Vagina (tissue), 2 donors: Measurements from ENCODE around the gene DVL1. TPM values are rescaled to one million over a fixed set of nuclear protein-coding genes. Genes with fewer than 3 reads are reported as not detected.

Experiments
- DNase-seq, 2 donors: peaks; one replicate each; pipeline ENCODE4 v3.0.0-alpha.2; 2017; ENCODE audit errors: extremely low spot score in 2 of 2
- H3K27ac ChIP-seq: fragments of 200-600 bp; sonication (generic); one replicate; pipeline ENCODE4 v1.5.1; 2019
- H3K27me3 ChIP-seq: fragments of 200-600 bp; sonication (generic); one replicate; pipeline ENCODE4 v1.5.1; 2019
- H3K36me3 ChIP-seq, 2 donors: fragments of 200-600 bp; sonication (generic); one replicate each; pipeline ENCODE4 v1.5.1; 2017 to 2019
- H3K4me1 ChIP-seq: fragments of 200-600 bp; sonication (generic); one replicate; pipeline ENCODE4 v1.5.1; 2019
- H3K4me3 ChIP-seq, 2 donors: fragments of 200-600 bp; sonication (generic); 1 replicate in 1 of 2; 2 replicates in 1 of 2; pipeline ENCODE4 v1.5.1; 2016 to 2019
- H3K9me3 ChIP-seq: fragments of 200-600 bp; sonication (generic); one replicate; pipeline ENCODE4 v1.5.1; 2019
- POLR2A ChIP-seq, 2 donors: fragments of 450-650 bp; IDR thresholded peaks; one replicate each; pipeline ENCODE4 v1.6.1; 2017; ENCODE audit warnings: antibody characterized with exemption in 2 of 2, mild to moderate bottlenecking in 2 of 2, moderate library complexity in 2 of 2
- POLR2AphosphoS5 ChIP-seq, 2 donors: sonication (generic); formaldehyde crosslinking; IDR thresholded peaks; one replicate each; pipeline ENCODE4 v1.9.0; 2017; ENCODE audit warnings: antibody characterized with exemption in 2 of 2, mild to moderate bottlenecking in 2 of 2, low read depth in 1 of 2; ENCODE audit not compliant: insufficient read depth in 1 of 2
- intact Hi-C: fragments of 100-400 bp; cut with DNase I; formaldehyde crosslinking; loops from one replicate; pipeline ENCODE4 v1.15.1; 2023
- total RNA-seq: library from RNA; depleted of rRNA; stranded (reverse); fragments of >200 nt; gene quantifications from one replicate; pipeline ENCODE4 v1.2.3, GENCODE V29; 2016
- TF ChIP-seq, protein P1 (sequence below), 3 experiments: fragments of 450-650 bp in 2 of 3; fragments of 200-600 bp in 1 of 3; sonication (generic) in 1 of 3; IDR thresholded peaks; one replicate each; pipeline ENCODE4 v1.5.1; 2017 to 2019; ENCODE audit warnings: antibody characterized with exemption in 3 of 3, mild to moderate bottlenecking in 2 of 3, moderate library complexity in 2 of 3

The DVL1 gene
- total RNA-seq, 1 donor from 2014 or later, result 72.4 TPM

DNA sequence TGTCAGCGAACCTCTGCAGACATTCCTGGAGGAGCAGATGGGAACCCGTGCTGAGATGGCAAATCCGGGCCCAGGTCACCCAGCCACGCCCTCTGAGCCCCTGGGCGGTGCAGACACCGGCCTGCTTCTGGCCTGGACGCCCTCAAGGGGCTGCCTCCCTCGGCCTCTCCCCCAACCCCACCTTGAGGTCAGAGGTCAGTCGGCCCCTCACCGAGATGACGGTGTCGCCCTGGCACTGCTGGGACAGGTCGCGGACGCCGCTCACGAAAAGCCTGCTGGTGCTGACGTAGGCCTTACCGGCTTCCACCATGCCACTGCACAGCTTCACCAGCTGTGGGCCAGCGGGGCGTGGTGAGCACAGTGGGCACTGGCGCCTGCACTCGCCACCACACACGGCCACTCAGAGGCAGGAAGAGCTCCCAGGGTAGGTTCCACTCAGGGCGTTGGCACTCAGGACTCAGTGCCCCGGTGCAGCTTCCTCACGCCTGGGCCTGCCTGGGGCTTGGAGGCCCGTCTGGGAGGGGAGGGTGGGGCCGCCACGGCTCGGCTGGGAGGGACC lies 46.2 kb downstream of the DVL1 start:
- H3K4me3 ChIP-seq, result peak overlapping the region in 1 of 2 donors; percentile 95
- DNase-seq, result no peak

DNA sequence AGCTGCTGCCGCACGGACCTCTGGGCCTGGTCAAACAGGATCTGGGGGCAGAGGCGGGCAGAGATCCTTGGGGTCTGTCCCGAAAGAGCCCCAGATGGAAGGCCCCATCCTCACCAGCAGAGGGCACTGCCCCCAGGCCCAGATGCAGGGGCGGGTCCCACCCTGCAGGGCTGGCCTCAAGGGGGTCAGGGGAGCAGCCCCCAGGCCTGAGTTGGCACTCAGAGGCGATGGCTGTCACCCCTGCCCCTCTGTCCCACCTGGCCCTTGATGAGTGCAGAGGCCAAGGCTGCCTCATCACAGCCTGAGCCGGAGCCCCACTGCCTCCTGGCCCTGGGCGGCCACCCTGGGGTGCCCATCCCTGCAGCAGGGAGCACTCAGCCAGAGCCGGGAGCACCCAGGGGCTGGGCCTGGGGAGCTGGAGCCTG lies 47.2 kb downstream of the DVL1 start:
- no peak for TF ChIP-seq POLR2AphosphoS5 (IDR thresholded peaks at IDR 0.05; ENCODE audit: insufficient read depth in 1 of 2, low read depth in 1 of 2)
- TF ChIP-seq, protein P1, sequence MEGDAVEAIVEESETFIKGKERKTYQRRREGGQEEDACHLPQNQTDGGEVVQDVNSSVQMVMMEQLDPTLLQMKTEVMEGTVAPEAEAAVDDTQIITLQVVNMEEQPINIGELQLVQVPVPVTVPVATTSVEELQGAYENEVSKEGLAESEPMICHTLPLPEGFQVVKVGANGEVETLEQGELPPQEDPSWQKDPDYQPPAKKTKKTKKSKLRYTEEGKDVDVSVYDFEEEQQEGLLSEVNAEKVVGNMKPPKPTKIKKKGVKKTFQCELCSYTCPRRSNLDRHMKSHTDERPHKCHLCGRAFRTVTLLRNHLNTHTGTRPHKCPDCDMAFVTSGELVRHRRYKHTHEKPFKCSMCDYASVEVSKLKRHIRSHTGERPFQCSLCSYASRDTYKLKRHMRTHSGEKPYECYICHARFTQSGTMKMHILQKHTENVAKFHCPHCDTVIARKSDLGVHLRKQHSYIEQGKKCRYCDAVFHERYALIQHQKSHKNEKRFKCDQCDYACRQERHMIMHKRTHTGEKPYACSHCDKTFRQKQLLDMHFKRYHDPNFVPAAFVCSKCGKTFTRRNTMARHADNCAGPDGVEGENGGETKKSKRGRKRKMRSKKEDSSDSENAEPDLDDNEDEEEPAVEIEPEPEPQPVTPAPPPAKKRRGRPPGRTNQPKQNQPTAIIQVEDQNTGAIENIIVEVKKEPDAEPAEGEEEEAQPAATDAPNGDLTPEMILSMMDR (IDR thresholded peaks at IDR 0.05), result peak in 1 of 3 experiments; percentile 8
- TF ChIP-seq POLR2A (IDR thresholded peaks at IDR 0.05), result no peak
- H3K36me3 ChIP-seq, result no peaks in the 10 kb centered on the region
- no peaks in the 10 kb centered on the region for H3K9me3 ChIP-seq
- H3K27ac ChIP-seq, result no peak overlapping the region
- no peaks in the 10 kb centered on the region for H3K27me3 ChIP-seq
- intact Hi-C loops, result no loop called here
- peaks cover 54% of the 10 kb centered on the region for H3K4me1 ChIP-seq
- DNase-seq, result no peak
- H3K4me3 ChIP-seq, result no peak overlapping the region

More for the DNA sequence above, 46.2 kb downstream of the DVL1 start:
- TF ChIP-seq, protein P1 (IDR thresholded peaks at IDR 0.05), result no peak
- TF ChIP-seq POLR2A (IDR thresholded peaks at IDR 0.05) (no peak), POLR2AphosphoS5 (IDR thresholded peaks at IDR 0.05; ENCODE audit: insufficient read depth in 1 of 2, low read depth in 1 of 2) (peak in 1 of 2 donors; percentile 28)
- Histone ChIP-seq H3K36me3 (no peaks in the 10 kb centered on the region), H3K27me3 (no peaks in the 10 kb centered on the region), H3K27ac (peak overlapping the region; percentile 91), H3K4me1 (peaks cover 57% of the 10 kb centered on the region), H3K9me3 (no peaks in the 10 kb centered on the region)
- intact Hi-C loops, result no loop called here

DNA sequence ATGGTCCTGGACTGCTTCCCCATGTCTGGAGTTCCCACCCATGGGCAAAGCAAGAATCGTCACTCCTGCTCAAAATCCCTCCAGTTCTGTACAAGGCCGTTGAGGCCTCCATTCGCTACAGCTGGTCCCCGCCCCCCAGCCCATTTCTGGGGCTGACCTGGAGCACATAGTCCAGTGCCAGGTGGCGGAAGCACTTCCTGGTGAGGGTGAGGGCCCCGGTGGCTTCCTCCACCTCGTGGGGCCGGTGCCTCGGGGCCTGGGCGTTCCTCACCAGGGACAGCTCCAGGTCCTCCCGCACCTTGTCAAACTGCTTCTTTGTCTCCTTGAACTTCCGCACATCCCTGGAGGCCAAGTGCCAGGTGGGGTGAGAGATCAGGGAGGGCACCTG lies 48.9 kb downstream of the DVL1 start:
- no peak overlapping the region for H3K27ac ChIP-seq
- peaks cover 0 to 9% of the 10 kb centered on the region in 2 donors for H3K36me3 ChIP-seq
- intact Hi-C loops, result no loop called here
- no peak for DNase-seq
- TF ChIP-seq POLR2AphosphoS5 (IDR thresholded peaks at IDR 0.05; ENCODE audit: insufficient read depth in 1 of 2, low read depth in 1 of 2) (no peak), POLR2A (IDR thresholded peaks at IDR 0.05) (no peak)
- TF ChIP-seq, protein P1 (IDR thresholded peaks at IDR 0.05), result no peak
- peaks cover 38% of the 10 kb centered on the region for H3K4me1 ChIP-seq
- no peak overlapping the region for H3K4me3 ChIP-seq
- no peaks in the 10 kb centered on the region for H3K27me3 ChIP-seq
- H3K9me3 ChIP-seq, result no peaks in the 10 kb centered on the region

DNA sequence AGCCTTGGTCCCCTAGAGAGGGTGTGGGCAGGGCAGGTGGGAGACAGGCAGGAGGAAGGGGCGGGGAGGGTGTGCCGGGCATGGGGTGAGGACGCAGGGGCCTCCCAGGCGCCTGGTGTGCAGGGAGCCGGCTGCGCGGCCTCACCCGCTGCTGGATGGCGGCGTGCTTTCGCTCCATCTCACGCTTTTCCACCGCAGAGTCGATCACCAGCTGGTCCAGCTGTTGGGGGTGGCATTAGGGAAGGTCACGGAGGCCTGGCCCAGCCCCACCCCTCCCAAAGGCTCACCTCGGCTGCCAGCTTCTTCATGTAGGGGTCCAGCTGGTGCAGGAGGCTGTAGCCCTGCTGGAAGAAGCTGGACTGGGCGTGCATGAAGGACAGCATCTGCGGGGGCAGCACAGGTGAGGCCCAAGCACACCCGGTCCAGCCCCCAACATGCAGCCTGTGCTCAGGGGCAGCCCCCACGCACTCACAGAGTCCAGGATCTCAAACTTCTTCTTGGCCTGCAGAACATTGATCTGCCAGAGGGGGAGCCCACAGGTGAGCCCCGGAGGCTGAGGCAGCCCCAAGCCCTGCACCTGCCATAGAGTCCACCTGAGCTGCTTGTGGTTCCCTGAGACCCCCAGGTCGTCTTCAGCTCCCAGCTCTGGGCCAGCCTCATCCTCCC lies 49.4 kb downstream of the DVL1 start:
- Histone ChIP-seq H3K4me1 (peaks cover 32% of the 10 kb centered on the region), H3K9me3 (no peaks in the 10 kb centered on the region), H3K4me3 (no peak overlapping the region), H3K27ac (no peak overlapping the region), H3K36me3 (peaks cover 0 to 9% of the 10 kb centered on the region in 2 donors), H3K27me3 (no peaks in the 10 kb centered on the region)
- TF ChIP-seq POLR2AphosphoS5 (IDR thresholded peaks at IDR 0.05; ENCODE audit: insufficient read depth in 1 of 2, low read depth in 1 of 2) (no peak), POLR2A (IDR thresholded peaks at IDR 0.05) (no peak)
- TF ChIP-seq, protein P1 (IDR thresholded peaks at IDR 0.05), result no peak
- intact Hi-C loops, result no loop called here
- no peak for DNase-seq
